ENCODE data around the gene ADARB2. TPM values are rescaled to one million over a fixed set of nuclear protein-coding genes. Genes with fewer than 3 reads are reported as not detected.

ADARB2 gene
- total RNA-seq, 1 donor from 2014 or later: 0.22 TPM

DNA sequence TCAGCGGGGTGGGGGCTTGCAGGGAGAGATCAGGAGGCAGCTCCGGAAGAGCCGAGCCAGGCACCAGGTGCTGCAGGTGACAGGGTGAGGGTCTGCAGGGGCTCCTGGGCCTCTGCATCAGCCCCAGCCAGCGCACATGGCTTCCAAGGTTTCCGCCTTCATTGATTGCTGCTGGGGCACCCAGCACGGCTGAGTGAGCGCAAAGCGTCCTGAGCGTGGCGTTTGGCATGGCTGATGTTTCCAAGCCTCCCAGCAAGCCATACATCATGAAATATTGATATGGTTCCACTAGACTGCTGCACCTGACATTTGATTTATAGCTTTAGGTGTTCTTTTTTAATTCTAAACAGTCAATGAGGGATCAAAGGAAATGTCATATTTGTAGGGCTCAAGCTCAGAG, 422.1 kb downstream of the ADARB2 start:
- intact Hi-C loops (cut with micrococcal nuclease): no loop called here
- ATAC-seq (no peak), DNase-seq (no peak)

DNA sequence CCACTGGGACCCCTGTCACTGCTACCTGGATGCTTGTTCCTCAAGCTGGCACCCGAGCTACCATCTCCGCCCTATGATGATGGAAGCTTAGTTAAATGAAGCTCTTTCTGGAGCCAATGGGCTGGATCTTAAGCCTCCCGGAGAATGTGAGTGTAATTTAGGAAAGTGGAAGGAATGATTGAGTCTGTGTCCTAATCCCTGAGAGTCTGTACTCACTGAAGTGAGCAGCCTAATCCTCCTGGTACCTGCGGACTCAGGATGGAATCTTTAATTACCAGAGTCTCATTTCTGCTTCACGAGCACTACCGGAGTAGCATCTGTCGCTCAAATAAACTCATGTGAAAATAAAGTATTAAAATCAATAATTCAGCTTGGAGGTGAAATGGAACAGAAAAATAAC, 425.6 kb downstream of the ADARB2 start:
- intact Hi-C loops (cut with micrococcal nuclease): no loop called here
- DNase-seq (no peak), ATAC-seq (no peak)

DNA sequence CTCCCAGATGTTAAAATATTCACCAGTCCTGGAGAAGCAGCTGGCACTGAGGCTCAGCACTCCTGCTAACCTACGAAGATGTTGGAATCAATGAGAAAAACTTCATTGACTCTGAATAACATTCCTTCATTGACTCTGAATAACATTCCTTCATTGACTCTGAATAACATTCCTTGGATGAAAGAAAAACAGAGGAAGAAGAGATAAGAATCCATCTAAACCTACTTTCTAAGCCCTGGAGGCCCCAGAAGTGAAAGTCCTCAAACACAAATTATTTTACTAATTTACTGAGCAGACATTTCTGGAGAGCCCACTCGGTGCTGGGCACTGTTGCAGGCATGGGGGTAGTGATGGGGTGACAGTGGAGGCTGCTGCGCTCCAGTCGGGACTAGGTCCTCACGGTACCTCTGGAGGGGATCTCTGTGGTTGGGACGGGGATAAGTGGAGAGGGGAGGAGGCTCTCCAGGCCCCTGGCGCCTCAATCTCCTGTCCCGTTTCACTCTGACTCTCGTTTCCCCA, 427.0 kb downstream of the ADARB2 start:
- intact Hi-C loops (cut with micrococcal nuclease): no loop called here
- no peak for DNase-seq
- no peak for ATAC-seq

DNA sequence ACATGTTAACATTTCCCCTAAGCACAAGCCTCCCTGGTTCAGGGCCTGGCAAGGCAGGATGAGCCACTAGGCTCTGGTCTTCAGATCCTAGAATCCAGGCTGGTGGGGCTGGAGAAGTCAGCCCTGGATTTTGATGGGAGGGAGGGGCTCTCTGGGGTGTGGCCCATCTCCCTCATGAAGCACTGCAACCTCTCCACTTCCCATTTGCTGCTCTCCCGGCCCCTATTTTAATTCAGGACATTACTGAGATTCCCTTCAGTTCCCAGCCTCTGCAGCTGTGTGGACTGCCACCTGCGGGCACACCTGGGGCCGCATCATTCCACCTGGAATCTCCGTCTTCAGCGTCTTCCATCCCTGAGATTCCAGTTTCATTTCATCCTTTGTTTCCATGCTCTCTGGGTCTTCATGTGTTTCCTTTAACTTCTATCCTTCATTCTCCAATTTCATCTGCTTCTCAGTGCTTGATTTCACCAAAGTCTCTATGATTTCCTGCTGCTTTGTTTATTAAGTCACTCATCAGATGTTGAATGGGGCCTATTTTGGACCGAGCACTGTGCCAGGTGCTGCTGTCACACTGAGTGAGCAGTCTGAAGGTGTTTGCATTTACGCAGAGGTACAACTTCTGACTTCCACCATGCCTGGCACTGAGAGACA, 427.6 kb downstream of the ADARB2 start:
- DNase-seq: no peak
- ATAC-seq: no peak
- intact Hi-C loops (cut with micrococcal nuclease): no loop called here

DNA sequence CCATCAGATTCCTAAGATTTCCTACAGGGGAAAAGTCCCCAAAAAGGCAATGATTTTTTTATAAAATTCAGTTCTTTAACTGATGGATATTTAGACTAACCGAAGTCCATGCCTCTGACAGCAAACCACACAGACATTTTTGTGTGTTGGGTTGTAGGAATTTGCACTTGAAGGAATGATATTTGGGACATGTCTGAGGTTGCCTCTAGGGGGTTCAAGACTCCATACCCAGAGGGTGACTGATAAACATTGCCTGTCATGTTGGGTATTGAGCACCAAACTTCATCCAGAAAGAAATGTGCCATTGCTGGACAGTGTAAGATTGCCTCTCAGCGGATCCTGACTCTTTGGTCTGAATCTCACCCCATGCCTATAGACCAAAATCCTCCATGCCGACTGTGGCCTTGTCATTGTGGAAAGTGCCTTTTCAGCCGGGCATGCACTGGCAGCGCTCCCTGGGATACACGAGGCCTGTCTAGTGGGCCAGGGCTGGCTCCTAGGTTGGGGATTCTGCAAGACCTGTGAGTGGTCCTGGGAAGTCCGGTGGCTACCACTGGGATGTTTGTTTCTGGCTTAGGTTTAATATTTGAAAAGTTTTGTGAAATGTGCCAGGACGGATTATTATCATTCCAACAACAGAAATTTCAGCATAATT, 428.2 kb downstream of the ADARB2 start:
- intact Hi-C loops (cut with micrococcal nuclease): no loop called here
- DNase-seq: no peak
- ATAC-seq: no peak

DNA sequence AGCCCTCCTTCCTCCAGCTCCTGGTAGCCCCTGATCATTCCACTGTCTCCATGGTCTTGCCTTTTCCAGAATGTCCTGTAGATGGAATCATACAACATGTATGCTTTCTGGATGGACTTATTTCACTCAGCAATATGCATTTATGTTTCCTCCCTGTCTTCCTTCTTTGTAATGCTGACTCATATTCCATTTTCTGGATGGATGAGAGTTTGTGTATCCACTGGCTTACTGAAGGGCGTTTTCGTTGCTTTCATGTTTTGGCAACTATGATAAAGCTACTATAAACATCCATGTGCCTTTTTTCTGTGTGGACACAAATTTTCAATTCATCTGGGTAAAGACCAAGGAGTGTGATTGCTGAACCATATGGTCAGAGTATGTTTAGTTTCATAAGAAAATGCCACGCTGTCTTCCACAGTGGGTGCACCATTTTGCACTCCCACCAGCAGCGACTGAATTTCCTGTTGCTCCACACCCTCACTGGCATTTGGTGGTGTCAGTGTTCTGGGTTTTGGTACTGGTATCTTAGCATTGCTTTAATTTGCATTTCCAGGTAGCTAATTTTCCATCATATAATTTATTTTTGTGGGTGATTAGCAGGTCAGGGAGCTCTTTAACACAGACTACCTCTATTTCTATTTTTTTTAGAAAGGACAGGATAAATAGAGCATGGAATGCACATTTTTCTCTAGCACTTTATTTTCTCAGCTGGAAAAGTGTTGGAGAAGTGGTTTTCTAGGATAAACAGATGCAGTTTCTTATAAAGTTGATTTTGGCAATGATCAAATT, 429.0 kb downstream of the ADARB2 start:
- intact Hi-C loops (cut with micrococcal nuclease): no loop called here
- DNase-seq (no peak), ATAC-seq (no peak)

DNA sequence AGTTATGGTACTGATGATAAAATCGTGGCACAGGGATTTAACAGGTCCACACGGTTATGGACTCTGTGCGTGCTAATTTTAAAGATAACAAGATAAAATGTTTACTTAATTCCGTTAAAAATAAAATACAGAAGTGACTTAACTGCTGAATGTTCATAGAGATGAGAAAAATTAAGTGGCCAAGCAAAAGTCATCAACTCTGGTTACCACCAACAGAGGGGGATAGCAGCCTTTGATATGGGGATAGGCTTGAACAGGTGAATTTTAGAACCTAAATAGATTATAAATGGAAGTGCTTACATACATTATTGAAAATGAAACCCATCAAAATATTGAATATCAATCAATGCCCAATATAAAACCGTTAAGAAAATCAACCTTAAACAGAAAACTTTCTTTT, 436.2 kb downstream of the ADARB2 start:
- DNase-seq (no peak), ATAC-seq (no peak)
- intact Hi-C loops (cut with micrococcal nuclease): no loop called here

DNA sequence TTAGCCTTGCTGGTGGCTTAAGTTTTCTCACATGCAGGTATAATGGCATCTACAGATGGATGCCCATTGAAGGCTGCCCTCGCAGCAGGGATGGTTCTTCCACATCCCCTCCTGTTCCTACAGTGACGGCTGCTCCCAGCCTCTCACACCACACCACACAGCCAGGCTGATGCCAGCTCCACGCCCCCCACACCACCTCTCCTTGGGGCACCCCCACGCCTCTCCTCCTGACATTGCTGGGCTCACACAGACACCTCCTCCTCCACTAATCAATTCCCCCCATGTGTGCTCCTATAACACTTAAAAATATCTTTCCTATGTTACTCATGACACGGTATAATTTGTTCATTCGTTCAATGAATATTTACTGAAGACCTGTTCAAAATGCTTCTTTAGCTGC, 437.1 kb downstream of the ADARB2 start:
- DNase-seq: no peak
- no peak for ATAC-seq
- intact Hi-C loops (cut with micrococcal nuclease): no loop called here

DNA sequence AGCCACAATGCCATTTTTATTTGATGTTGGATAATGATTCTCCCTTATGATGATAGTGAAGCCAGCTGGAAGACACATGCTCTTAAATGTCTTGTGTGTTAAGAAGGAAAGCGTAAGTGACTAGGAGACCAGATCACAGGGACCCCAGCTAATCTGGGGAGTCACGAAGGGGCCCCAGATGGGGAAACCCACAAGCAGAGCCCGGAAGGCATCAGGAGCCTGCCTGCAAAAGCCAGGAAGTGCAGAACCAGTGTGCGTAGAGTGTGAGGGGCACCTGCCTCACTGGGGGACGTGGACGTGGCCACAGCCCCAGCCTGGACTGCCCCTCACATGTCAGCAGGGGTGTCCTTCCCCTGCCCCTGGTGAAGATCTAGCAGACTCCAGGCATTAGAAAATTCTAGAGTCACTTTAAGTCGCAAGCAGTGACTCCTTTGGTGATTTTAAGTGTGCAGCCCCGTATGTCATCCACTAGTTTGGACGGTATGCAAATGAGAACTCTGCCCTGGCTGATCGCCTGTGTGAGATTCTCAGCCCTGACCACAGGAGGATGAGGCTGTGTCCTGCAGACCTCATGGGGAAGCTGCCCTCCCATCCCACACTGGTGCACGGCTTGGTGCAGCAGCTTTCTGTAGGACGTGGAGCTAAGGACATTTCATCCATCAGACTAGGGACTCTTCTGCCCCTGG, 438.1 kb downstream of the ADARB2 start:
- ATAC-seq: no peak
- intact Hi-C loops (cut with micrococcal nuclease): no loop called here
- DNase-seq: no peak

DNA sequence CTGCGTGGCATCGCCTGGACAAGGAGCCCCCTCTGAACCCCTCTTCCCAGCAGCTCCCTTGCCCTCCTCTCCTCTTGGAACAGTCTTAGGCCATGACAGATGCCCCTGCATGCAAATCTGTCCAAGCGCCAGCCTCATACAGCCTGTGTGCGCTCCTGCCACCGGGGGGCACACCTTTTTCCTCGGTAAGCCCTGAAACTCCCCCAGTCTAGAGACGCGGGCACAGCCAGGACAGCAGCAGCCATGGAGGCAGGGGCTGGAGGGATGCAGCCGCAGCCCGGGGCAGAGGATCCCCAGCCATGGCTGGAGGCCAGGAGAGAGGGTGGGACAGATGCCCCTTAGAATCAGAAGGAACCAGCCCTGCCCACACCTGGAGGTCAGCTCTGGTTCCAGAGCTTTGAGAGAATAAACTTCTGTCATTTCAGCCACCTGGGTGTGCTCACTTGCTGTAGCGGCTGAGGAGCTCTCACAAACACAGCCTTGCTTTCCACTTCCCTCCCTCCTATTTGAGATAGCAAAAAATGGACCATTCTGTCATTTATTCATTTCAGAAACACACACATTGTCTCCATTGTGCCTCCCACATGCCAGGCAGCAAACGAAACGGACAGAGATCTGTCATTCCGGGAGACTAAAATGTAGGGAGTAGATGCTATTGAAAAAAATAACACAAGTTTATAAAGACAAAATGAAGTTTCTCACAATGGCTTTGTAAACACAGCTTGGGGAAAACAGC, 439.6 kb downstream of the ADARB2 start:
- intact Hi-C loops (cut with micrococcal nuclease): no loop called here
- DNase-seq: no peak
- ATAC-seq: no peak

DNA sequence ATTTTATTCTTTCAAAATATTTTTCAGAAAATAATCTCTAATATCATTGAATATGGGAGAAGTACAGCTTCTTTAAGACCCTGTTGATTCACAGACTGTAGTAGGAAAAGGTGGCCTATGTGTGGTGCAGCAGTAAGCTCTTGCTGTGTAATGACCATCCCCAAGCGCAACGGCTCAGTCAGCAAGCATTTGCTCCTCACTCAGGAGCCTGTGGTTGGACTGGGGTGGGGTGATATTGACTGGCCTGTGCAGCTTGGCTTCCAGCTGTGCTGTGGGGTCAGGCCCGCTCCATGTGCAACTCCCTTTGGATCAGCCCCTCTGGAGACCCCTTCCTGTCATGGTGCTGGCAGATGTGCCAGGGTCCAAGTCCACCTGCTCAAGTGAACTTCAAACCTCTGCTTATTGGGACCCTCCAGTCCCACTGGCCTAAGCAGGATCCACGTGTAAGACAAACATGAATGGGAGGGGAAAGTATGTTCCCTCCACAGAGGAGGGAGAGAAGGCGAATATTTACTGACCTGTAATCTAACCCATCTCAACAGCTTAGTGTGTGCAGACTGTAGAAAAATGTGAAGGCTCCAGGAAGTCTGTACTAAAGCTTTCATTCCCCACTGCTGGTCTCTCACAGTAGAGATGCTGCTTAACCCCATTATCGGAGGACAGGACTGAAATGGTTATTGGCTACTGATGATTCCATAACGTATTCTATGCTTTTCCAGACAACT, 441.4 kb downstream of the ADARB2 start:
- intact Hi-C loops (cut with micrococcal nuclease): no loop called here
- no peak for ATAC-seq
- no peak for DNase-seq

DNA sequence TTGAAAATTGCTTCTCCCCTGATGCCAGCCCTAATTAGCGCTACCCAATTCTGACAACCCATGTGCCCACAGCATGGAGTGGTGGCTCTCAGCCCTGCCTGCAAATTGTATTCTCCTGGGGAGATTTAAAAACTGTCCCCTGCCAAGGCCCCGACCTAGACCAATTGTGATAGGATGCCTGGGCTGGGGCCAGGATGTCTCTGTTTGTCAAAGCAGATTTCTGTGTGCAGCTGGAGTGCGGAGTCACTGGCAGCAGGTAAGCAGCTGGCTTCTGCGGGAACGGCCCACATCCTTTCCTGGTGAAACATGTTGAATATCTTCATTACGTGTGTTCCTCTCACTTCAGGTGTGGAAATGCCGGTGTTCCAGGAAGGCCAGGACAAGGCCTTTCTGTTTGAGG, 442.6 kb downstream of the ADARB2 start:
- ATAC-seq (no peak), DNase-seq (no peak)
- intact Hi-C loops (cut with micrococcal nuclease): no loop called here

DNA sequence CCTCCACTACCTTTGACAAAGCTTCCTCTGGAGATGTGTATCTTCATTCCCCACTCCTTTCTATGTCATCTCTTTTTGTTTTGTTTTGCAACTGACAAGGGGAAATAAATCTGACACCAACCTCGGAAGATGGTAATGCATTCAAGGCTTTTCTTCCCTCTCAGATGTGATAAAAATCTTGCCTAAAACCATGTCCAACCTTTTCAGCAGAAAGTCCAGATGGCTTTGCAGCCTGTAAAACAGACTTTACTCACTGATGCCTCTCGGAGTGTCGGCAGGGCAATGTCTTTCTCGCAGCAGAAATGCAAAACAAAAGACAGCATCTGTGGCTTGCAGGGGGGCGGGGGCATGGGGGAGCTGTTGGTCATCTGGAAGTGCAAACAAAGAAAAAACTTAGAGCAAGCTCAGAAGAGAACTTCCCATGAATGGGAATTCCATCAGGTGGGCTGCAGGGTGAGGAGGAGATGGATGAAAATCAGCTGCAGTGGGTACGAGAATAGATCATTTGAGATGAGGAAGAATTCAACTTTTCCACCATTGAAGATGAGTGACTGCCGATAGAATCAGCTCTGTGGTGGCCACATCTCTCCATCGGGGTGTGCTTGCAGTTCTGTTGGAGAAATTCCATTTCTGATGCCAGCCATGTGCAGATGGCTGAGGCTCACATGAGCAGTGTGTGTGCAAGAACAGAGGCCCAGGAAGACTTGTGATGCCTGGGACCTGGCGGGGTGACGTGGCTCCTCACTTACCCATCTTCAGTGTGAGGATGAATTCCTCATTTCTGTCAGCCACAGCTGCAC, 443.5 kb downstream of the ADARB2 start:
- ATAC-seq: no peak
- intact Hi-C loops (cut with micrococcal nuclease): no loop called here

DNA sequence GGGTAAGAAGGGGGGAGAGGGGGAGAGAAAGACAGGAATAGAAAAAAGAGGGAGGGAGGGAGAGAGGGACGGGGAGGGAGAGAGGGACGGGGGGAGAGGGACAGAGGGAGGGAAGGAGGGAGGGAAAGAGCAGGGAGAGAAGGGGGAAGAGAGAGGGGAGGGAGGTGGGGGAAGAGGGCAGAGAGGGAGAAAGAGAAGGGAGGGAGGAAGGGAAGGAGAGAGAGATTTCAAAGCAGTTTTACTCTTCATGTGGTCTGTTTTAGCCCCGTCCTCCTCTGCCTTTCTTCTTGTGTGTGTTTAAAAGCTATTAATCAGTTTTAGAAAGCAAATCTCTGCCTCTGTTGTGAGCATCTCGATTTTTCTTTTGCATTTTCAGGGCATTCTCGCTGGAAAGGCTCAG, 444.2 kb downstream of the ADARB2 start:
- no peak for ATAC-seq
- intact Hi-C loops (cut with micrococcal nuclease): no loop called here
- DNase-seq: no peak

More for the DNA sequence above, 443.5 kb downstream of the ADARB2 start:
- DNase-seq: no peak

DNA sequence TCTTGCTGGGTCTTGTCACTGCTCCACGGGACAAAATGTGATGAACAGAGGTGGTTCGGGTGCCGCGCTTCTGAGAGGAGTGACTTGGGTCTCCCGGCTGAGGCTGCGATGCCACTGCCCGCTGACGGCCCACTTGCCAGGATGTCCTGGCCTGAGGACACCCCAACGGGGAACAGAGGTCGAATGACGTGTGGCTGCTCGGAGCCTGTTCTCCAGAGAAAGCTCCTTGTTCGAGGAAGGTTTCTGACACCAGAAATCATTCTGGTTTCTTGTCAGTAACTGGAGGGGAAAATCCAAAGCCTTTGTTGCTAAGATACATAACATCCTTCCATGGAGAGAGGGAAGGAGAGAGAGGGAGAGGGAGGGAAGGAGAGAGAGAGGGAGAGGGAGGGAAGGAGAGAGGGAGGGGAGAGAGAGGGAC, 444.7 kb downstream of the ADARB2 start:
- ATAC-seq (no peak), DNase-seq (no peak)
- intact Hi-C loops (cut with micrococcal nuclease): no loop called here

DNA sequence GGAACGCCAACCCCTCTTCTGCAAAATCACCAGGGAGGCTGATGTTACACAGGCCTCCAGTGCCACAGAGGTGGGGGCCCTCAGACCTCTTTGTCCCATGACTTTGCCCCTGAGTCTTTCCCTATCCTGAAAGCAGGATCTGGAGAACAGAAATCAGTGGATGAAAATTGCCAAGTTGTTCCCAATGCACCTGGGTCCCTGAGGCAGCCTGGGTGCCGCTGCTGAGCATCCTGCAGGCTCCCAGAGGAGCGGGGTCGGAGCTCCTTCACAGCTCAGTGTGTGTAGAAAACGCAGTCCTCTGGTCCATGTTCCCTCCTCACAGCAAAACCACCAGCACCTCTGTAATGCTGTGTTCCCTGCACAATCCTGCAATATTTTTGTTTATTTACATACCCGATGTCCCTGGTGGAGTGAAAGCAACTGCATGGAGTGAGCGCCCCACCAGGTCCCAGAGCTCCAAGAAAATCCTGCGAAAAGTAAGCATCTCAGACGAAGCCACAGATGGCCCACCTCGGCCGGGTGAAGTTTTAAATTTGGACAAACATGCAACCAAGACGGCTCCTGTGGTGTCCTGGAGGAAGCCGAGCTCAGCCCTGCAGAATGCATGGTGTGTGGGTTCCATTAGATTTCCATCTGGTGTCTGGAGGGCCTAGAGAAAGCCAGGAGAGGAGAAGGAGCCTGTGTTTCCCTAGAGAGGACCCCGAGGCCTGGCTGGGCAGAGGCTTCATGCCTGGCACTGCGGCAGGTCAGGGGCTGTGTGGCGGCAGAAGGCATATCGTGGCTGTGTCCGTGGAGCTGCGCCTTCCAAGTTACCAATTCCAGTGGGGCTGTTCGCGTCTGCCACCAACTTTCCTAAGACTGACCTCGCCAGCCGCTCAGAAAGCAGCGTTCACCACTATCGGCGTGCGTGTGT, 445.9 kb downstream of the ADARB2 start:
- ATAC-seq (no peak), DNase-seq (no peak)
- intact Hi-C loops (cut with micrococcal nuclease): no loop called here

DNA sequence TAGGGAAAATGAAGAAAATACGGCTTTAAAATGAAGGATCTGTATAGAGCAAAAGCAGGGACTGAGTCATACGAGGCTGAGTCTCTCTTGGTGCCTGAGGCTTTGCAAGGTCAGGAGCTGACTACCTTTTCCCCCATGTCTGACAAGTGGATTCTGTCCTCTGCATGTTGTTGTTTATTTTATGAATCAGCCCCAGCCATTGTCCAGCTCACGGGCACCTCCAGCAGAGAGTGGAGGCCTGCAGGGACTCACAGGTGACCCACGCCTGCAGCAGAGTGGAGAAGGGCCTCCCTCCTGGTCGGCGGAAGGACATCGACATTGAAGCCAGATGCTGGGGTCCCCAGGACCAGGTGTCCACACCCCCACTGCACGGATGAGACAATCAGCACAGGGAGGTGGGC, 447.3 kb downstream of the ADARB2 start:
- intact Hi-C loops (cut with micrococcal nuclease): no loop called here
- ATAC-seq: no peak
- DNase-seq: no peak

Data from left ventricle myocardium superior (tissue), 1 donor.